ENCODE data around the gene TMEM123. TPM values are rescaled to one million over a fixed set of nuclear protein-coding genes. Genes with fewer than 3 reads are reported as not detected.

TMEM123 gene
- polyA plus RNA-seq, 1 experiment, result 434 TPM

DNA sequence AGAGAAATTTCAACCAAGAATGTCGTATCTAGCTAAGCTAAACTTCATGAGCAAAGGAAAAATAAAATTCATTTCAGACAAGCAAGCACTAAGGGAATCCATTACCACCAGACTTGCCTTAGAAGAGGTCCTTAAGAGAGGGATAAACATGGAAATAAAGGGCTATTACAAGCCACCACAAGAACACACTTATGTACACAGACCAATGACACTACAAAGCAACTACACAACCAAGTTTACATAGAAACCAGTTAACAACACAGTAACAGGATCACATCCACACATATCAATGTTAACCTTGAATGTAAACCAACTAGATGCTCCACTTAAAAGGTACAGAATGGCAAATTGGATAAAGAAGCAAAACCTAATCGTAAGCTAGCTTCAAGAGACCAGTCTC lies 38.0 kb downstream of the TMEM123 start:
- no peaks in the 10 kb centered on the region for H3K9me3 ChIP-seq (ENCODE audit: control insufficient read depth, insufficient read depth, low read length)
- H3K4me3 ChIP-seq (ENCODE audit: low read depth, low read length), result no peak overlapping the region
- H3K27me3 ChIP-seq (ENCODE audit: control insufficient read depth, insufficient read depth, low read length), result no peaks in the 10 kb centered on the region
- POLR2A ChIA-PET, result no interaction called here
- DNase-seq (ENCODE audit: low read depth, low spot score), result no peak
- H3K27ac ChIP-seq (ENCODE audit: low read depth, low read length), result no peak overlapping the region
- CTCF ChIA-PET, result interaction anchor here (0.6 to 2.5 kb wide), 2 partner anchors 24 to 230 kb away, joined by 4 to 7 read pairs; no protein-coding TSS in a partner anchor
- TF ChIP-seq, protein P1, sequence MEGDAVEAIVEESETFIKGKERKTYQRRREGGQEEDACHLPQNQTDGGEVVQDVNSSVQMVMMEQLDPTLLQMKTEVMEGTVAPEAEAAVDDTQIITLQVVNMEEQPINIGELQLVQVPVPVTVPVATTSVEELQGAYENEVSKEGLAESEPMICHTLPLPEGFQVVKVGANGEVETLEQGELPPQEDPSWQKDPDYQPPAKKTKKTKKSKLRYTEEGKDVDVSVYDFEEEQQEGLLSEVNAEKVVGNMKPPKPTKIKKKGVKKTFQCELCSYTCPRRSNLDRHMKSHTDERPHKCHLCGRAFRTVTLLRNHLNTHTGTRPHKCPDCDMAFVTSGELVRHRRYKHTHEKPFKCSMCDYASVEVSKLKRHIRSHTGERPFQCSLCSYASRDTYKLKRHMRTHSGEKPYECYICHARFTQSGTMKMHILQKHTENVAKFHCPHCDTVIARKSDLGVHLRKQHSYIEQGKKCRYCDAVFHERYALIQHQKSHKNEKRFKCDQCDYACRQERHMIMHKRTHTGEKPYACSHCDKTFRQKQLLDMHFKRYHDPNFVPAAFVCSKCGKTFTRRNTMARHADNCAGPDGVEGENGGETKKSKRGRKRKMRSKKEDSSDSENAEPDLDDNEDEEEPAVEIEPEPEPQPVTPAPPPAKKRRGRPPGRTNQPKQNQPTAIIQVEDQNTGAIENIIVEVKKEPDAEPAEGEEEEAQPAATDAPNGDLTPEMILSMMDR (IDR thresholded peaks at IDR 0.05; ENCODE audit: low read depth, low read length), result no peak

DNA sequence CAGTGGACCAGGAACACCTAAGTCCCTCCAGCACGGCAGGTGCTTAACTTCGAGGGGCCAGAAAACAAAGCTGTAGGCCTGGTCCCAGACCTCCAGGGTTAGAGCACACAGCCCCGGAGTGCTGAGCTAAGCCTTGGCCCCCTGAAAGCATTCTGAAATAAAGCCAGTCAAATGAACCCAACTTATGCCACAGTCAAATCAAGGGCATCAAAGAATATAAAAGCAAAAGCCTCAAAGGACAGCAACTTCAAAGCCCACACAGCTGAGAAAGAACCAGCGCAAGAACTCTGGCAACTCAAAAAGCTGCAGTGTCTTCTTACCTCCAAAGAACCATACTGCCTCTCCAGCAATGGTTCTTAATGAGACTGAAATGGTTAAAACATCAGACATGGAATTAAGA lies 39.1 kb downstream of the TMEM123 start:
- H3K27me3 ChIP-seq (ENCODE audit: control insufficient read depth, insufficient read depth, low read length), result no peaks in the 10 kb centered on the region
- no peaks in the 10 kb centered on the region for H3K9me3 ChIP-seq (ENCODE audit: control insufficient read depth, insufficient read depth, low read length)
- no peak overlapping the region for H3K27ac ChIP-seq (ENCODE audit: low read depth, low read length)
- no peak overlapping the region for H3K4me3 ChIP-seq (ENCODE audit: low read depth, low read length)
- ChIA-PET CTCF (interaction anchor here (2.5 kb wide), 1 partner anchor 23 kb away, joined by 7 read pairs; no protein-coding TSS in a partner anchor), POLR2A (no interaction called here)
- TF ChIP-seq, protein P1 (IDR thresholded peaks at IDR 0.05; ENCODE audit: low read depth, low read length), result no peak
- no peak for DNase-seq (ENCODE audit: low read depth, low spot score)

DNA sequence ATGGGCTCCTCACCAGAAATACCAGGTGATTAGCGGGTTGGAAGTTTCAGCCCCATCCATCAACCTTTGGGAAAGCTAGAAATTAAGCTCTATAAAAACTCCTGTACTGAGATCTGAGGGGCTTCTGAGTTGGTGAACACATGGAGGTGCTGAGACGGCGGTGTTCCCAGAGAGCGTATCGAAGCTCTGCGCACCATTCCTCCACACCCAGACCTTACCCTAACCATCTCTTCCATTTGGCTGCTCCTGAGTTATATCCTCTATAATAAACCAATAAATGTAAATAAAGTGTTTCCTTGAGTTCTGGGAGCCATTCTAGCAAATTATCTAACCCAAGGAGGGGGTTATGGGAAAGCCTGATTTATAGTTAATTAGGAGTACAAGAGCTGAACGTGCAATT lies 41.4 kb downstream of the TMEM123 start:
- no peak overlapping the region for H3K4me3 ChIP-seq (ENCODE audit: low read depth, low read length)
- CTCF ChIA-PET, result interaction anchor here (0.7 kb wide), 1 partner anchor 256 kb away, joined by 3 read pairs; no protein-coding TSS in a partner anchor
- POLR2A ChIA-PET, result no interaction called here
- H3K27ac ChIP-seq (ENCODE audit: low read depth, low read length), result no peak overlapping the region
- H3K27me3 ChIP-seq (ENCODE audit: control insufficient read depth, insufficient read depth, low read length), result no peaks in the 10 kb centered on the region
- DNase-seq (ENCODE audit: low read depth, low spot score), result no peak
- no peaks in the 10 kb centered on the region for H3K9me3 ChIP-seq (ENCODE audit: control insufficient read depth, insufficient read depth, low read length)
- TF ChIP-seq, protein P1 (IDR thresholded peaks at IDR 0.05; ENCODE audit: low read depth, low read length), result no peak

DNA sequence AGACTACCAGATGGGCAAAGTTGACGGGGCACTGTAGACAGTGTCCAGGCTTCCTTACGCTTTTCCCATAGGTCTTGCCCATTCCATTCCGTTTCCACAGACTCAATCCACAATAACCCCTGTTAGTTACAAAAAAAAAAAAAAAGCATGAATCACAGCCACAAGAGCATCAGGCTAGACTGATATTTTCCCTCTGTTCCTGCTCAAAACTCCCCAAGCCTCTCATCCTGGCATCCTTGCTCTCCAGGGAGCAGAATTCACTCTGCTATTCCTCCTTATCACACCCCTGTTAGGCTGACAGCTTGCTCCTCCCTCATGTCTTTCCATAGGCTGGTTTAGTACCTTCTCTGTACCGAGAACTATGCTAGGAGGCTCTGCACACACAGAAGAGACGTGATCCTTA lies 42.2 kb downstream of the TMEM123 start:
- H3K27ac ChIP-seq (ENCODE audit: low read depth, low read length), result peak overlapping the region; percentile 24
- DNase-seq (ENCODE audit: low read depth, low spot score), result peak; percentile 15
- ChIA-PET POLR2A (no interaction called here), CTCF (interaction anchor here (1.0 to 3.4 kb wide), 2 partner anchors 9 to 19 kb away, joined by 3 to 21 read pairs; no protein-coding TSS in a partner anchor)
- TF ChIP-seq, protein P1 (IDR thresholded peaks at IDR 0.05; ENCODE audit: low read depth, low read length), result no peak
- no peaks in the 10 kb centered on the region for H3K9me3 ChIP-seq (ENCODE audit: control insufficient read depth, insufficient read depth, low read length)
- H3K27me3 ChIP-seq (ENCODE audit: control insufficient read depth, insufficient read depth, low read length), result no peaks in the 10 kb centered on the region
- no peak overlapping the region for H3K4me3 ChIP-seq (ENCODE audit: low read depth, low read length)

DNA sequence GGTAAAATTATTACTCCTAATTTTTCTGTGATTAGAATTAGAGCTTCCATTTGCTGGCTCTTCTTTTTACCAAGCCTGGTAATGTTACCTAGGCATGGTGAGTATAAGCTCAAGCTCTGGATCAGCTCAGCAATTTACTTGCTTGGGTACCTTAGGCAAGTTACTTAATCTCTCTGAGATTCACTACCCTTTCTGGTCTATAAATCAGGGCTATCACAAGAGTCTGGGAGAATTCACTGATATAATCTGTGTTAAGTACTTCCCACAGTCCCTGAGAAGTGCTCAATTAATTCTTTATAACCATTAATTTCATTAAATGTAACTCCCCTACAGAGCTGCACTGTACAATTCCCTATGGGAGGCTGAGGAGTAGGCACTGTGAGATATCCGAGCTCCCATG lies 44.2 kb downstream of the TMEM123 start:
- H3K27ac ChIP-seq (ENCODE audit: low read depth, low read length), result no peak overlapping the region
- CTCF ChIA-PET, result interaction anchor here (1.1 to 3.4 kb wide), 2 partner anchors 14 to 17 kb away, joined by 3 to 21 read pairs; no protein-coding TSS in a partner anchor
- TF ChIP-seq, protein P1 (IDR thresholded peaks at IDR 0.05; ENCODE audit: low read depth, low read length), result no peak
- no peak for DNase-seq (ENCODE audit: low read depth, low spot score)
- POLR2A ChIA-PET, result no interaction called here
- no peaks in the 10 kb centered on the region for H3K27me3 ChIP-seq (ENCODE audit: control insufficient read depth, insufficient read depth, low read length)
- H3K4me3 ChIP-seq (ENCODE audit: low read depth, low read length), result no peak overlapping the region
- H3K9me3 ChIP-seq (ENCODE audit: control insufficient read depth, insufficient read depth, low read length), result no peaks in the 10 kb centered on the region
